Fibroblast of lung (primary cell): Measurements from ENCODE around the gene VPS35.

Experiments used
- EZH2 ChIP-seq: IDR thresholded peaks from 2 replicates; pipeline ENCODE4 v1.5.1; 2012; ENCODE audit warnings: low read length, control low read depth, mild to moderate bottlenecking; ENCODE audit errors: missing control alignments
- TF ChIP-seq, protein P1 (sequence below), 2 donors: IDR thresholded peaks in 1 of 2; conservative IDR thresholded peaks in 1 of 2; 1 replicate in 1 of 2; 2 replicates in 1 of 2; pipeline ENCODE4 v1.5.1; 2011 to 2012; ENCODE audit warnings: low read length in 2 of 2, control low read depth in 1 of 2, inconsistent platforms in 1 of 2, low read depth in 1 of 2, mild to moderate bottlenecking in 1 of 2

DNA sequence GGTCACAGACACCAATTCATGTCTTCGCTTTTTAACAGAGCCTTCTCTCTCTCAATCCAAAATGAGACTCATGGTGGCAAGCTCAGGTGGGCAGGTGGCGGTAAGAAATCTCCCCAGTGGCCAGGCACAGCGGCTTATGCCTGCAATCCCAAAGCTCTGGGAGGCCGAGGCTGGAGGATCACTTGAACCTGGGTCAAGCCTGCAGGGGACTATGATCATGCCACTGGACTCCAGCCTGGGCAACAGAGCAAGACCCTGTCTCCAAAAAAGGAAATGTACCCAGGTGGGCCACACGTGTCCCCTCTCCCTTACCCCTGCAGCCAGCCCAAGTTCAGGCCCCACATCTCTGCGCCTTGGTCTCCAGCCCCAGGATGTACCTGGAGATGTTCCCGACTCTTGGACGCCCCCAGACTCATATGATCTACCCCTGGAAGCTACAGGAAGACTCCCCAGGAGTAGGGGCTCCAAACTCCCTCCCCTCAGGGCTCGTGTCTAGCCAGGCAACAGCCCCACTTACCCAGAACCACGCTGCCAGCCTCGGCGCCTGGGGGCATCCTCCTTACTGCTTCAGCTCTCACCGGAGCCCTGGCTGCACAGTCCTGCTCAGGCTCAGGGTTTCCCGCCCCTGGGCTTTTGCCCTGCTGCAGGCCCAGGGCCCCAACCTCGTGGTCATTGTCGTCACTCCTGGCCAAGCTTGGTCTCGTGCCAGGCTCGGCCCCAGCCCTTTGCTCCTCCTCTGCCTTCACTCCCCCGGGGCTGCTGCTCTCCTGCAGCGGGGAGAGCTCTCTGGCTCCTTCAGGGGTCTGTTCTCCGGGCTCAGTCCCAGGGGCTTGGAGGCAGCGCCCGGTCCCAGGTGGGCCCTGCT lies 42.9 kb upstream of the VPS35 start:
- TF ChIP-seq, protein P1, sequence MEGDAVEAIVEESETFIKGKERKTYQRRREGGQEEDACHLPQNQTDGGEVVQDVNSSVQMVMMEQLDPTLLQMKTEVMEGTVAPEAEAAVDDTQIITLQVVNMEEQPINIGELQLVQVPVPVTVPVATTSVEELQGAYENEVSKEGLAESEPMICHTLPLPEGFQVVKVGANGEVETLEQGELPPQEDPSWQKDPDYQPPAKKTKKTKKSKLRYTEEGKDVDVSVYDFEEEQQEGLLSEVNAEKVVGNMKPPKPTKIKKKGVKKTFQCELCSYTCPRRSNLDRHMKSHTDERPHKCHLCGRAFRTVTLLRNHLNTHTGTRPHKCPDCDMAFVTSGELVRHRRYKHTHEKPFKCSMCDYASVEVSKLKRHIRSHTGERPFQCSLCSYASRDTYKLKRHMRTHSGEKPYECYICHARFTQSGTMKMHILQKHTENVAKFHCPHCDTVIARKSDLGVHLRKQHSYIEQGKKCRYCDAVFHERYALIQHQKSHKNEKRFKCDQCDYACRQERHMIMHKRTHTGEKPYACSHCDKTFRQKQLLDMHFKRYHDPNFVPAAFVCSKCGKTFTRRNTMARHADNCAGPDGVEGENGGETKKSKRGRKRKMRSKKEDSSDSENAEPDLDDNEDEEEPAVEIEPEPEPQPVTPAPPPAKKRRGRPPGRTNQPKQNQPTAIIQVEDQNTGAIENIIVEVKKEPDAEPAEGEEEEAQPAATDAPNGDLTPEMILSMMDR (conservative IDR thresholded peaks at IDR 0.05 in 1 of 2, IDR thresholded peaks at IDR 0.05 in 1 of 2; ENCODE audit: low read depth in 1 of 2, low read length in 2 of 2): no peak
- TF ChIP-seq EZH2: no peak
